ENCODE measurements around the gene EIF5AL1. TPM values are rescaled to one million over a fixed set of nuclear protein-coding genes. Genes with fewer than 3 reads are reported as not detected.

EIF5AL1 gene
- total RNA-seq, 1 donor from 2014 or later = not detected

- Mint-ChIP-seq H3K9me3 (ENCODE audit: unreplicated experiment) (no peaks in the 10 kb centered on the region), H3K4me1 (ENCODE audit: unreplicated experiment) (peaks cover 40% of the 10 kb centered on the region), H3K36me3 (ENCODE audit: unreplicated experiment) (no peaks in the 10 kb centered on the region), H3K4me3 (ENCODE audit: unreplicated experiment) (no peak overlapping the region), H3K27ac (ENCODE audit: unreplicated experiment) (peak overlapping the region; percentile 50), H3K27me3 (ENCODE audit: unreplicated experiment) (peaks cover 2% of the 10 kb centered on the region)
- no peak for DNase-seq (ENCODE audit: extremely low spot score, unreplicated experiment)
- TF ChIP-seq CTCF (IDR thresholded peaks at IDR 0.05) = no peak
These were observed 21.0 kb upstream of the EIF5AL1 start for GRCh38 chr10:79491143-79491835.

DNA sequence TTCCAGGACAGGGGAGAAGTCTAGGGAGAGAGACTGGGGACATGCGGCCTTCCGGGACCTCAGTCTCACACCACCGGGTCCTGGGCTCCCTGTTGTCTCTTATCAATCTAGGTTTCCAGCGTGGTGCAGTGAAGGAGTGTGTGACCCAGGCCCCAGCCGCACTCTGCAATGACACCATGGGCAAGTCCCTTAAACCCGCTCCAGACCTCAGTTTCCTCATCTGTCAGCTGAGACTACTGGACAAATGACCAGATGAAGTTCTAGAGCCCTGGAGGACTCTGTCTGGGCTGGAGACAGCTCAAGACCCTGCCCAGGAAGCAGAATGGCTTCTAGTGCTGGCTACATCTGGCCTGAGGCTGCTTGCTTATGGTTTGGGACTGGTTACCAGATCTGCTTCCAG is 20.1 kb upstream of the EIF5AL1 start:
- no peak for TF ChIP-seq CTCF (IDR thresholded peaks at IDR 0.05)
- no peaks in the 10 kb centered on the region for H3K9me3 Mint-ChIP-seq (ENCODE audit: unreplicated experiment)
- H3K36me3 Mint-ChIP-seq (ENCODE audit: unreplicated experiment) = no peaks in the 10 kb centered on the region
- H3K27me3 Mint-ChIP-seq (ENCODE audit: unreplicated experiment) = peaks cover 6% of the 10 kb centered on the region
- no peak for DNase-seq (ENCODE audit: extremely low spot score, unreplicated experiment)
- no peak overlapping the region for H3K4me3 Mint-ChIP-seq (ENCODE audit: unreplicated experiment)
- no peak overlapping the region for H3K27ac Mint-ChIP-seq (ENCODE audit: unreplicated experiment)
- peaks cover 30% of the 10 kb centered on the region for H3K4me1 Mint-ChIP-seq (ENCODE audit: unreplicated experiment)

- no peaks in the 10 kb centered on the region for H3K36me3 Mint-ChIP-seq (ENCODE audit: unreplicated experiment)
- TF ChIP-seq CTCF (IDR thresholded peaks at IDR 0.05) = no peak
- H3K4me1 Mint-ChIP-seq (ENCODE audit: unreplicated experiment) = peaks cover 24% of the 10 kb centered on the region
- H3K4me3 Mint-ChIP-seq (ENCODE audit: unreplicated experiment) = no peak overlapping the region
- no peak for DNase-seq (ENCODE audit: extremely low spot score, unreplicated experiment)
- H3K9me3 Mint-ChIP-seq (ENCODE audit: unreplicated experiment) = no peaks in the 10 kb centered on the region
- no peak overlapping the region for H3K27ac Mint-ChIP-seq (ENCODE audit: unreplicated experiment)
- peaks cover 12% of the 10 kb centered on the region for H3K27me3 Mint-ChIP-seq (ENCODE audit: unreplicated experiment)
These were observed 19.5 kb upstream of the EIF5AL1 start for GRCh38 chr10:79492839-79493238.

- no peaks in the 10 kb centered on the region for H3K9me3 Mint-ChIP-seq (ENCODE audit: unreplicated experiment)
- no peaks in the 10 kb centered on the region for H3K36me3 Mint-ChIP-seq (ENCODE audit: unreplicated experiment)
- H3K27me3 Mint-ChIP-seq (ENCODE audit: unreplicated experiment) = peaks cover 17% of the 10 kb centered on the region
- no peak for DNase-seq (ENCODE audit: extremely low spot score, unreplicated experiment)
- no peak for TF ChIP-seq CTCF (IDR thresholded peaks at IDR 0.05)
- H3K4me1 Mint-ChIP-seq (ENCODE audit: unreplicated experiment) = peaks cover 19% of the 10 kb centered on the region
- no peak overlapping the region for H3K4me3 Mint-ChIP-seq (ENCODE audit: unreplicated experiment)
- H3K27ac Mint-ChIP-seq (ENCODE audit: unreplicated experiment) = no peak overlapping the region
These were observed 18.5 kb upstream of the EIF5AL1 start for GRCh38 chr10:79493806-79494205.

DNA sequence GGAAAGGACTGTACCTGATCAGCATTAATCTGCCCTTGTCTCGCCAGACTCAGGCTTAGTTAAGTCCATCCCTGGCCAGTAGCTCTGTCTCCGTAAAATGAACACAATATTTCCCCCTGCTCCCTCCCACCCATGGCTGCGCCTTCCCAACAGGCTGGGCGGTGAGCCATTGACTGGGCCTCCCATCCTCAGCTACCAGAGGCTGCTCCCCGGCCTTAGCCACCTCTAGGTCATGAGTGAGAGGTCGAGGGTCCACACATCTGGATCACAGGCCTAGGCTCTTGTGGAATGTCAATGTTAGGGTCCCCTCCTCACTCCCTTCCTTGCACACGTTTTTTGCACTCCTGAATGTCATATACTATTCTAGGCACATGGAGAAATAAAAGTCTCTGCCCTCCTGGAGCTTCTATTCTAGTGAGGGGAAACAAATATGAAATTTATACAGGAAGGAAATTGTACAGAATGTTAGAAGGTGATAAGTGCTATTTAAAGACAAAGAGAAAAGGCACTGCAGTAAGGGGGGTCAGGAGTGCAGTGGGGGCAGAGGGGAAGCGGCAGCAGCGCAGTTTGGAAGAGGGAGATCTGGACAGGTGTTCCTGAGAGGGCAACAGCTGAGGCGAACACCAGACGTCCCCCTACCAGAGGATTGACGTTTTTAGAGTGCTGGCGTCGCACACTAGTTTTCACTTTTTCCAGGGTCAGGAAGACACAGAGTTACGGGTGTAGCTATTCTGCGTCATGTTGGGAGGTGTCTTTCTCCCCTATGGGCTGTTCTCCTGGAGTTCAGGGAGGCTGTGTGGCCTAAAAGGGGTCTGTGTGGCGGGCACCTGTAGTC is 17.2 kb upstream of the EIF5AL1 start:
- peaks cover 13% of the 10 kb centered on the region for H3K4me1 Mint-ChIP-seq (ENCODE audit: unreplicated experiment)
- no peak for DNase-seq (ENCODE audit: extremely low spot score, unreplicated experiment)
- no peaks in the 10 kb centered on the region for H3K36me3 Mint-ChIP-seq (ENCODE audit: unreplicated experiment)
- no peak overlapping the region for H3K4me3 Mint-ChIP-seq (ENCODE audit: unreplicated experiment)
- no peak overlapping the region for H3K27ac Mint-ChIP-seq (ENCODE audit: unreplicated experiment)
- H3K9me3 Mint-ChIP-seq (ENCODE audit: unreplicated experiment) = no peaks in the 10 kb centered on the region
- TF ChIP-seq CTCF (IDR thresholded peaks at IDR 0.05) = no peak
- H3K27me3 Mint-ChIP-seq (ENCODE audit: unreplicated experiment) = peaks cover 17% of the 10 kb centered on the region

All from osteocyte (in vitro differentiated cells).